ENCODE data around the gene NELL1.
"Not testable (repeated sequence)": the region's sequence is repeated elsewhere in the genome, so short reads cannot be mapped to it uniquely, and the experiment has no call there.

NELL1 gene

GRCh38 chr11:21258414-21258813, 589.0 kb downstream of the NELL1 start:
- no peaks in the 10 kb centered on the region for H3K36me3 Mint-ChIP-seq (ENCODE audit: low read depth)
- no peak overlapping the region for H3K27ac Mint-ChIP-seq

GRCh38 chr11:21260101-21260500, 590.7 kb downstream of the NELL1 start:
- Mint-ChIP-seq H3K36me3 (ENCODE audit: low read depth) (no peaks in the 10 kb centered on the region), H3K4me1 (ENCODE audit: low read depth) (no peaks in the 10 kb centered on the region), H3K27ac (no peak overlapping the region), H3K4me3 (no peak overlapping the region), H3K9me3 (peaks cover 7% of the 10 kb centered on the region), H3K27me3 (ENCODE audit: low read depth) (no peaks in the 10 kb centered on the region)
- DNase-seq (ENCODE audit: low spot score): no peak

More at GRCh38 chr11:21258414-21258813, 589.0 kb downstream of the NELL1 start:
- H3K27me3 Mint-ChIP-seq (ENCODE audit: low read depth): no peaks in the 10 kb centered on the region
- DNase-seq (ENCODE audit: low spot score): no peak
- H3K4me1 Mint-ChIP-seq (ENCODE audit: low read depth): no peaks in the 10 kb centered on the region
- H3K9me3 Mint-ChIP-seq: peaks cover 7% of the 10 kb centered on the region
- no peak overlapping the region for H3K4me3 Mint-ChIP-seq

- no peak overlapping the region for H3K4me3 Mint-ChIP-seq
- no peaks in the 10 kb centered on the region for H3K36me3 Mint-ChIP-seq (ENCODE audit: low read depth)
Observed at GRCh38 chr11:21262992-21263391, 593.6 kb downstream of the NELL1 start.

GRCh38 chr11:21264125-21264524, 594.7 kb downstream of the NELL1 start:
- H3K9me3 Mint-ChIP-seq: peaks cover 5% of the 10 kb centered on the region

More at GRCh38 chr11:21262992-21263391, 593.6 kb downstream of the NELL1 start:
- Mint-ChIP-seq H3K27me3 (ENCODE audit: low read depth) (no peaks in the 10 kb centered on the region), H3K27ac (no peak overlapping the region), H3K4me1 (ENCODE audit: low read depth) (no peaks in the 10 kb centered on the region), H3K9me3 (peaks cover 8% of the 10 kb centered on the region)
- DNase-seq (ENCODE audit: low spot score): no peak

GRCh38 chr11:21268036-21268435, 598.6 kb downstream of the NELL1 start:
- Mint-ChIP-seq H3K9me3 (peaks cover 16% of the 10 kb centered on the region), H3K4me1 (ENCODE audit: low read depth) (no peaks in the 10 kb centered on the region), H3K4me3 (no peak overlapping the region), H3K36me3 (ENCODE audit: low read depth) (no peaks in the 10 kb centered on the region), H3K27me3 (ENCODE audit: low read depth) (no peaks in the 10 kb centered on the region), H3K27ac (no peak overlapping the region)
- no peak for DNase-seq (ENCODE audit: low spot score)

More at GRCh38 chr11:21264125-21264524, 594.7 kb downstream of the NELL1 start:
- Mint-ChIP-seq H3K36me3 (ENCODE audit: low read depth) (no peaks in the 10 kb centered on the region), H3K4me1 (ENCODE audit: low read depth) (no peaks in the 10 kb centered on the region), H3K4me3 (no peak overlapping the region), H3K27me3 (ENCODE audit: low read depth) (no peaks in the 10 kb centered on the region), H3K27ac (no peak overlapping the region)
- DNase-seq (ENCODE audit: low spot score): no peak

- not testable (repeated sequence) for DNase-seq (ENCODE audit: low spot score); H3K36me3 Mint-ChIP-seq (ENCODE audit: low read depth); H3K27ac Mint-ChIP-seq; H3K4me1 Mint-ChIP-seq (ENCODE audit: low read depth); H3K27me3 Mint-ChIP-seq (ENCODE audit: low read depth); H3K4me3 Mint-ChIP-seq
- peaks cover 27% of the 10 kb centered on the region for H3K9me3 Mint-ChIP-seq
Observed at GRCh38 chr11:21272139-21272538, 602.8 kb downstream of the NELL1 start.

GRCh38 chr11:21278840-21279239, 609.5 kb downstream of the NELL1 start:
- H3K4me1 Mint-ChIP-seq (ENCODE audit: low read depth): no peaks in the 10 kb centered on the region
- no peaks in the 10 kb centered on the region for H3K36me3 Mint-ChIP-seq (ENCODE audit: low read depth)
- DNase-seq (ENCODE audit: low spot score): no peak
- H3K27me3 Mint-ChIP-seq (ENCODE audit: low read depth): no peaks in the 10 kb centered on the region
- no peak overlapping the region for H3K27ac Mint-ChIP-seq
- H3K9me3 Mint-ChIP-seq: peaks cover 27% of the 10 kb centered on the region
- no peak overlapping the region for H3K4me3 Mint-ChIP-seq

- DNase-seq (ENCODE audit: low spot score): no peak
- Mint-ChIP-seq H3K9me3 (peaks cover 36% of the 10 kb centered on the region), H3K4me3 (no peak overlapping the region), H3K4me1 (ENCODE audit: low read depth) (no peaks in the 10 kb centered on the region), H3K27me3 (ENCODE audit: low read depth) (no peaks in the 10 kb centered on the region), H3K27ac (no peak overlapping the region), H3K36me3 (ENCODE audit: low read depth) (no peaks in the 10 kb centered on the region)
Observed at GRCh38 chr11:21285104-21285503, 615.7 kb downstream of the NELL1 start.

GRCh38 chr11:21289686-21290085, 620.3 kb downstream of the NELL1 start:
- Mint-ChIP-seq H3K27me3 (ENCODE audit: low read depth) (no peaks in the 10 kb centered on the region), H3K9me3 (peaks cover 47% of the 10 kb centered on the region), H3K36me3 (ENCODE audit: low read depth) (no peaks in the 10 kb centered on the region), H3K4me1 (ENCODE audit: low read depth) (no peaks in the 10 kb centered on the region), H3K27ac (no peak overlapping the region), H3K4me3 (no peak overlapping the region)
- DNase-seq (ENCODE audit: low spot score): no peak

- Mint-ChIP-seq H3K27me3 (ENCODE audit: low read depth) (no peaks in the 10 kb centered on the region), H3K36me3 (ENCODE audit: low read depth) (no peaks in the 10 kb centered on the region), H3K9me3 (peaks cover 30% of the 10 kb centered on the region), H3K4me3 (no peak overlapping the region), H3K4me1 (ENCODE audit: low read depth) (no peaks in the 10 kb centered on the region), H3K27ac (no peak overlapping the region)
- DNase-seq (ENCODE audit: low spot score): no peak
Observed at GRCh38 chr11:21295508-21295907, 626.1 kb downstream of the NELL1 start.

GRCh38 chr11:21301981-21302380, 632.6 kb downstream of the NELL1 start:
- no peak overlapping the region for H3K4me3 Mint-ChIP-seq
- DNase-seq (ENCODE audit: low spot score): no peak

GRCh38 chr11:21306739-21307358, 637.5 kb downstream of the NELL1 start:
- peaks cover 8% of the 10 kb centered on the region for H3K9me3 Mint-ChIP-seq
- H3K4me1 Mint-ChIP-seq (ENCODE audit: low read depth): no peaks in the 10 kb centered on the region
- H3K4me3 Mint-ChIP-seq: no peak overlapping the region
- no peaks in the 10 kb centered on the region for H3K27me3 Mint-ChIP-seq (ENCODE audit: low read depth)
- no peak overlapping the region for H3K27ac Mint-ChIP-seq
- no peaks in the 10 kb centered on the region for H3K36me3 Mint-ChIP-seq (ENCODE audit: low read depth)
- no peak for DNase-seq (ENCODE audit: low spot score)

More at GRCh38 chr11:21301981-21302380, 632.6 kb downstream of the NELL1 start:
- no peaks in the 10 kb centered on the region for H3K4me1 Mint-ChIP-seq (ENCODE audit: low read depth)
- no peaks in the 10 kb centered on the region for H3K27me3 Mint-ChIP-seq (ENCODE audit: low read depth)
- H3K36me3 Mint-ChIP-seq (ENCODE audit: low read depth): no peaks in the 10 kb centered on the region
- H3K27ac Mint-ChIP-seq: no peak overlapping the region
- peaks cover 3% of the 10 kb centered on the region for H3K9me3 Mint-ChIP-seq

- no peak overlapping the region for H3K27ac Mint-ChIP-seq
- no peaks in the 10 kb centered on the region for H3K36me3 Mint-ChIP-seq (ENCODE audit: low read depth)
- H3K4me1 Mint-ChIP-seq (ENCODE audit: low read depth): no peaks in the 10 kb centered on the region
- no peaks in the 10 kb centered on the region for H3K27me3 Mint-ChIP-seq (ENCODE audit: low read depth)
- DNase-seq (ENCODE audit: low spot score): no peak
- H3K9me3 Mint-ChIP-seq: peaks cover 8% of the 10 kb centered on the region
- H3K4me3 Mint-ChIP-seq: no peak overlapping the region
Observed at GRCh38 chr11:21307874-21308273, 638.5 kb downstream of the NELL1 start.

- no peaks in the 10 kb centered on the region for H3K9me3 Mint-ChIP-seq
- no peak overlapping the region for H3K27ac Mint-ChIP-seq
- DNase-seq (ENCODE audit: low spot score): no peak
Observed at GRCh38 chr11:21316591-21316990, 647.2 kb downstream of the NELL1 start.

GRCh38 chr11:21321072-21321471, 651.7 kb downstream of the NELL1 start:
- H3K9me3 Mint-ChIP-seq: peaks cover 9% of the 10 kb centered on the region
- no peaks in the 10 kb centered on the region for H3K36me3 Mint-ChIP-seq (ENCODE audit: low read depth)
- no peak for DNase-seq (ENCODE audit: low spot score)
- no peak overlapping the region for H3K4me3 Mint-ChIP-seq
- H3K27me3 Mint-ChIP-seq (ENCODE audit: low read depth): no peaks in the 10 kb centered on the region
- no peaks in the 10 kb centered on the region for H3K4me1 Mint-ChIP-seq (ENCODE audit: low read depth)
- no peak overlapping the region for H3K27ac Mint-ChIP-seq

More at GRCh38 chr11:21316591-21316990, 647.2 kb downstream of the NELL1 start:
- no peaks in the 10 kb centered on the region for H3K27me3 Mint-ChIP-seq (ENCODE audit: low read depth)
- H3K4me1 Mint-ChIP-seq (ENCODE audit: low read depth): no peaks in the 10 kb centered on the region
- H3K36me3 Mint-ChIP-seq (ENCODE audit: low read depth): no peaks in the 10 kb centered on the region
- no peak overlapping the region for H3K4me3 Mint-ChIP-seq
